Measurements from ENCODE around the gene PLAC1. TPM values are rescaled to one million over a fixed set of nuclear protein-coding genes. Genes with fewer than 3 reads are reported as not detected.

PLAC1 gene
- total and polyA plus RNA-seq, 8 donors: 0.07 TPM; not detected in 7

DNA sequence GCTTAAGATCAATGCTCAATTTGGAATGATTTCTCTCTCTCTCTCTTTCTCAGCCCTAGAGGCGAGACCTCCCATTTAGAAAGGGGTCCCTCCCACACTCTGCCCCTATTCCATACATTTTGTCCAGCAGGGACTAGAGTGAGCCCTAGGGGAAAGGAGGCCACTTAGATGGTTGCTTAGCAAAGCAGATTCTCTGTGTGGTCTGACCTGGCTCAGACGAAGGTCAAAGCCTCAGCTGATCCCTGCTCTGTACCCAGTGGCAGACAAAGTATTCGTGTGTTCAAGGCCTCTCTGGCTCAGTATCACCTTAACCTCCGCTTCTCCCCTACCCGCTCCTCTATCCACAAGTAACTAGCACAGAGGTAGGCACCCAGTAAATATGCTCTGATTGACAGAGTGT is 120.0 kb downstream of the PLAC1 start:
- H3K27ac ChIP-seq: no peak overlapping the region
- no peak for FAIRE-seq

DNA sequence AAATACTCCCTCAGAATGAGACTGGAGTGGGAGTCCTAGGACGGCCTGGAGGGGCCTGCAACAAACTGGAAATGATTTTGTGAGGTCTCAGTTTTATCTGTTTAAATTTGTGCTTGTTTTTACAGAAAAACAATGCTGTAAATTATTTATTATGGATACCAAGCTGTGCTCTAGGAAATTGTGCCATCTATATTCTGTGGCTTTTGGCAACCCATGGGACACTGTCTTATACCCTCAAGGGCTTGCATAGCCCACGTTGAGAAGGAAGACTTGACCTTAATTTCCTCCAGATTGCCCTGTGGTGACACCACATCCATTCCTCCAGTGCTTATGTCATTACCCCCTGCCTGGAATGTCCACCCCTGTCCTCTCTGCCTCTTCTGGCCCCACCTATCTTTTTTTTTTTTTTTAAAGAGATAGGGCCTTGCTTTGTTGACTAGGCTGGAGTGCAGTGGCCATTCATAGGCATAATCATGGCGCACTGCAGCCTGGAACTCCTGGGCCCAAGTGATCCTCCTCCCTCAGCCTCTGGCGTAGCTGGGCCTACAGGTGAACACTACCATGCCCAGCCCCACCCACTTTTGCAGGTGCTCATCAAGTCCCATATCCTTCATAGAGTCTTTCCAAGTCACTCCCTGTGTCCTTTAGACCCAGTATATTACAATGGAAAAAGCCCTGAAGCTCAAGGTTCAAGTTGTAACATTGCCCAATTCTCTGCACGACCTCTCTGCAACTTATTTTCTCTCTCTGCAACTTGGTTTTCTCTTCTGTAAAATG is 120.9 kb downstream of the PLAC1 start:
- intact Hi-C loops (cut with DNase I): no loop called here
- H3K4me1 ChIP-seq: peaks cover 0 to 3% (median 0%) of the 10 kb centered on the region in 3 donors
- no peak overlapping the region for H3K27ac ChIP-seq
- FAIRE-seq (no peak), ATAC-seq (peak in 3 of 4 donors; percentile 29 to 57 (median 37)), DNase-seq (no peak)
- no peaks in the 10 kb centered on the region for H3K9me3 ChIP-seq
- H3K27me3 ChIP-seq: peaks cover 0 to 6% (median 0%) of the 10 kb centered on the region in 4 donors
- no peak overlapping the region for H3K4me3 ChIP-seq
- TF ChIP-seq, protein P1, sequence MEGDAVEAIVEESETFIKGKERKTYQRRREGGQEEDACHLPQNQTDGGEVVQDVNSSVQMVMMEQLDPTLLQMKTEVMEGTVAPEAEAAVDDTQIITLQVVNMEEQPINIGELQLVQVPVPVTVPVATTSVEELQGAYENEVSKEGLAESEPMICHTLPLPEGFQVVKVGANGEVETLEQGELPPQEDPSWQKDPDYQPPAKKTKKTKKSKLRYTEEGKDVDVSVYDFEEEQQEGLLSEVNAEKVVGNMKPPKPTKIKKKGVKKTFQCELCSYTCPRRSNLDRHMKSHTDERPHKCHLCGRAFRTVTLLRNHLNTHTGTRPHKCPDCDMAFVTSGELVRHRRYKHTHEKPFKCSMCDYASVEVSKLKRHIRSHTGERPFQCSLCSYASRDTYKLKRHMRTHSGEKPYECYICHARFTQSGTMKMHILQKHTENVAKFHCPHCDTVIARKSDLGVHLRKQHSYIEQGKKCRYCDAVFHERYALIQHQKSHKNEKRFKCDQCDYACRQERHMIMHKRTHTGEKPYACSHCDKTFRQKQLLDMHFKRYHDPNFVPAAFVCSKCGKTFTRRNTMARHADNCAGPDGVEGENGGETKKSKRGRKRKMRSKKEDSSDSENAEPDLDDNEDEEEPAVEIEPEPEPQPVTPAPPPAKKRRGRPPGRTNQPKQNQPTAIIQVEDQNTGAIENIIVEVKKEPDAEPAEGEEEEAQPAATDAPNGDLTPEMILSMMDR (IDR thresholded peaks at IDR 0.05): no peak
- 63 to 67% methylated on average over 5 of the region's 5 CpGs for WGBS, 2 donors
- H3K36me3 ChIP-seq: no peaks in the 10 kb centered on the region

More for the DNA sequence above, 120.0 kb downstream of the PLAC1 start:
- no peaks in the 10 kb centered on the region for H3K9me3 ChIP-seq
- peaks cover 0 to 10% (median 0%) of the 10 kb centered on the region in 4 donors for H3K27me3 ChIP-seq
- intact Hi-C loops (cut with DNase I): no loop called here
- peaks cover 0 to 3% (median 0%) of the 10 kb centered on the region in 3 donors for H3K4me1 ChIP-seq
- no peak overlapping the region for H3K4me3 ChIP-seq
- no peaks in the 10 kb centered on the region for H3K36me3 ChIP-seq
- DNase-seq (no peak), ATAC-seq (no peak)
- 69 to 76% methylated on average over 5 of the region's 5 CpGs for WGBS, 2 donors
- TF ChIP-seq, protein P1 (IDR thresholded peaks at IDR 0.05): no peak

DNA sequence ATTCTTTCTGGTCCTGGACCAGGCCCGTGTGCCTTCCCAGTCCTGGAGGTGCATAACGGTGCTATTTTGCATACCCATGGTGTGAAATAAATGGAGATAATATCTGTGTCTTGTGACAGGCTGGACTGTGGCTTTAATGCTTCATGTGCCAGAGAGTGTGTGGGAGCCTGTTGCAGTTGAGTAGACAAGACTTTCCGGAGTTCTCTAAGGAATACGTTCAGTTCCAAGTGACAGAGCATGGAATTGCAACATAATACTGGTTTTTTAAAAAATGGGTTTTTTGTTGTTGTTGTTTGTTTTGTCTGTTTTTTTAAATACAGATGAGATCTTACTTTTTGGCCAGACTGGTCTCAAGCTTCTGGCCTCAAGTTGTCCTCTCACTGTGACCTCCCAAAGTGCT is 124.3 kb downstream of the PLAC1 start:
- FAIRE-seq (no peak), ATAC-seq (no peak), DNase-seq (no peak)
- Histone ChIP-seq H3K4me3 (no peak overlapping the region), H3K27me3 (peaks cover 0 to 10% (median 0%) of the 10 kb centered on the region in 4 donors), H3K36me3 (no peaks in the 10 kb centered on the region), H3K4me1 (peaks cover 0 to 3% (median 0%) of the 10 kb centered on the region in 3 donors), H3K27ac (no peak overlapping the region), H3K9me3 (no peaks in the 10 kb centered on the region)
- intact Hi-C loops (cut with DNase I): no loop called here
- 42 to 60% methylated on average over 4 of the region's 4 CpGs for WGBS, 2 donors
- TF ChIP-seq, protein P1 (IDR thresholded peaks at IDR 0.05): no peak

DNA sequence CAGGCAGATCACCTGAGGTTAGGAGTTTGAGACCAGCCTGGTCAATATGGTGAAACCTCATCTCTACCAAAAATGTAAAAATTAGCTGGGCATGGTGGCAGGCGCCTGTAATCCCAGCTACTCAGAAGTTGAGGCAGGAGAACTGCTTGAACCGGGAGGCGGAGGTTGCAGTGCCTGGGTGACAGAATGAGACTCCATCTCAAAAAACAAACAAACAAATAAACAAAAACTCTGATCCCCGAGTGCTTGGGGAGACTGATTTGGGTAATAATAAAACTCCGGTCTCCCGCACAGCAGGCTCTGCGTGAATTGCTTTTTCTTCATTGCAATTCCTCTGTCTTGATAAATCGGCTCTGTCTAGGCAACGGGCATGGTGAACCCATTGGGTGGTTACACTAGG is 124.9 kb downstream of the PLAC1 start:
- no peak for ATAC-seq
- Histone ChIP-seq H3K9me3 (no peaks in the 10 kb centered on the region), H3K4me3 (no peak overlapping the region), H3K27me3 (peaks cover 0 to 10% (median 0%) of the 10 kb centered on the region in 4 donors), H3K27ac (no peak overlapping the region), H3K36me3 (no peaks in the 10 kb centered on the region), H3K4me1 (peaks cover 0 to 3% (median 0%) of the 10 kb centered on the region in 3 donors)
- DNase-seq: no peak
- WGBS, 2 donors: 72 to 87% methylated on average over 9 of the region's 9 CpGs
- FAIRE-seq: no peak
- intact Hi-C loops (cut with DNase I): no loop called here
- TF ChIP-seq, protein P1 (IDR thresholded peaks at IDR 0.05): no peak

DNA sequence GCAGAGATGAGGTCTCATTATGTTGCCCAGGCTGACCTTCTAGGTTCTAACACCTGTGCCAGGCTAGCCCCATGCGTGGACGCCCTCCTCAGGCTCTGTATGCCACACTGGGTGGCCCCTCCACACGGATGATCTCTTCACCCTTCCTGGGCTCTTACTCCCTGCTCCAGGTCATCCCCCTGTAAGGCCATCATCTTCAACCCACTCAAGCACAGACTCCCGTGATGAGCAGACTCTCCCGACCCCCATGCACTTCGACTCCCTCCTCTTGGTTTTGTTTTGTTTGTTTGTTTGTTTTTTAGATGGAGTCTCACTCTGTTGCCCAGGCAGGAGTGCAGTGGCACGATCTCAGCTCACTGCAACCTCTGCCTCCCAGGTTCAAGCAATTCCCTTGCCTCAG is 127.4 kb downstream of the PLAC1 start:
- FAIRE-seq: no peak

More for the DNA sequence above, 127.4 kb downstream of the PLAC1 start:
- 69 to 82% methylated on average over 7 of the region's 7 CpGs for WGBS, 2 donors
- Histone ChIP-seq H3K4me1 (no peaks in the 10 kb centered on the region), H3K27ac (no peak overlapping the region), H3K27me3 (peaks cover 0 to 10% (median 0%) of the 10 kb centered on the region in 4 donors), H3K36me3 (no peaks in the 10 kb centered on the region), H3K9me3 (no peaks in the 10 kb centered on the region), H3K4me3 (no peak overlapping the region)
- no peak for ATAC-seq
- TF ChIP-seq, protein P1 (IDR thresholded peaks at IDR 0.05): no peak
- DNase-seq: no peak
- intact Hi-C loops (cut with DNase I): no loop called here
